ENCODE measurements around the gene ZNF689.
"Not testable (repeated sequence)": the region's sequence is repeated elsewhere in the genome, so short reads cannot be mapped to it uniquely, and the experiment has no call there.

ZNF689 gene

DNA sequence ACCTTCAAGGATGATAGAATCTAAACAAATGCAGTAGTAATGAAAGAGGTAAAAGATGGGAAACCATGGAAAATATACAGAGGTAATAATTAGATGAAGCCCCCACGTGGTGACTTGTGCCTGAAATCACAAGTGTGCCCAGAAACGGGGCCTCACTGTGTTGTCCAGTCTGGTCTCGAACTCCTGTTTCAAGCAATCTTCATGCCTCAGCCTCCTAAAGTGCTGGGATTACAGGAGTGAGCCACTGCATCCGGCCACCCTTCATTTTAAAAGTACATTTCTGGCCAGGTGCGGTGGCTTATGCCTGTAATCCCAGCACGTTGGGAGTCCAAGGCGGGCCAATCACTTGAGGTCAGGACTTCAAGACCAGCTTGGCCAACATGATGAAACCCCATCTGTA is 26.4 kb upstream of the ZNF689 start:
- DNase-seq (ENCODE audit: low read depth in 3 of 3), result no peak

DNA sequence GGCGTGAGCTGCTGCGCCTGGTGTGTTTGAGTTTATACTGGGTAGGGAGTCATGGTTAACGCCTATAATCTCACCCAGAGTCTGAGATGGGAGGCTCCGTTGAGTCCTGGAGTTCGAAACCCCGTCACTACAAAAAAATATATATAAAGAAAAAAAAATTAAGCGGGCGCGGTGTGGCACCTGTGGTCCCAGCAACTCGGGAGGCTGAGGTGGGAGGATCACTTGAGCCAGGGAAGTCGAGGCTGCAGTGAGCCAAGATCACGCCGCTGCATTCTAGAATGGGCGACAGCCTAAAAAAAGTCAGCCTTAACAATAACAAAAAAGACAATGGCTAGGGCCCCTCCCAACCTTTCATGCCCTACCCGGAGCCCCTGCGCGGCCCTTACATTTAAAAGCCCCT is 23.3 kb upstream of the ZNF689 start:
- no peak for DNase-seq (ENCODE audit: low read depth in 3 of 3)

DNA sequence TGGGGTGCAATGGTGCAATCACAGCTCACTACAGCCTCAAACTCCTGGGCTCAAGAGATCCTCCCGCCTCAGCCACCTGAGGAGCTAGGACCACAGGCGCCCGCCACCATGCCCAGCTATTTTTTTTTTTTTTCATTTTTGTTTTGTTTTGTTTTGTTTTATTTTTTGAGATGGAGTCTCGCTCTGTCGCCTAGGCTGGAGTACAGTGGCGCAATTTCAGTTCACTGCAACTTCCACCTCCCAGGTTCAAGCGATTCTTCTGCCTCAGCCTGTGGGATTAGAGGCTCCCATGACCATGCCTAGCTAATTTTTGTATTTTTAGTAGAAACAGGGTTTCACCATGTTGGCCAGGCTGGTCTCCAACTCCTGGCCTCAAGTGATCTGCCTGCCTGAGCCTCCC is 22.3 kb upstream of the ZNF689 start:
- DNase-seq (ENCODE audit: low read depth in 3 of 3), result not testable (repeated sequence)

DNA sequence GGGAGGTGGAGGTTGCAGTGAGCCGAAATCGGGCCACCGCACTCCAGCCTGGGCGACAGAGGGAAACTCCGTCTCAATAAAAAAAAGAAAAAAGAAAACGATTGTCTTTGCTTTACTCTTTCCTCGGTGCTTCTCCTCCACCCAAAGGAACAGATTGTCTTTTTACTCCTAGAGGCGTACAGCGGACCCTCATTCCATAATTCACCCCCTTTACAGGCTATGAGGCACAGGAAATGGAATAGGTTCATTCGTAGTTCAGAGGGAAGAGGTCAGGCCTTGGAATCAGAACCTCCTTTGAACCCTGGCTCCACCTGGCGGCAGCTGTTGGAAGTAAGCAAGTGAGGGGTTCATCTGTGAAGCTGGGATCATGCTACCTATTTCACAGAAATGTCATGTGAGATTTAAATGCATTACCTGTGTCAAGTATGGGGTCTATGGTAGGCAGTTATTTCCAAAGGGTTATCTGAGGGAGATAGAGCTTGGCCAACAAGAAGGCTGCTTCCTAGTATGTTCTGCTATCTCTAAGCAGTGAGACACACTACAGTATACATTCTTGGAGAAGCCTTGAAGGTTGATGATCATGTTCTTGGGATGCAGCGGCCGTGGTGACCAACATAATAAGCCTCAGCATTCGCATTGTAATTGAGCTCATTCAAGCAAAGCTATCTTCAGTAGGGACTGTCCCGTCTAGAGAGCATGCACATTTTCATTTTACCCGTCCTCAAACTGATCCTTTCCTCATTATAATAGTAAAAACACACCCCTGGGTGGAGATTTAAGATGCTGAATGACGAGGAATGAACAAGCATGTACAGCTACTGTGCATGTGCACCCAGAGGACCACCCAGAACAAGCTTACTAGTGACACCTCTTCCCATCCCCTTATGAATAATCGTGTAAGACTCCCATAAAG is 18.7 kb upstream of the ZNF689 start:
- DNase-seq (ENCODE audit: low read depth in 3 of 3), result peak; percentile 74 to 92 (median 90)

DNA sequence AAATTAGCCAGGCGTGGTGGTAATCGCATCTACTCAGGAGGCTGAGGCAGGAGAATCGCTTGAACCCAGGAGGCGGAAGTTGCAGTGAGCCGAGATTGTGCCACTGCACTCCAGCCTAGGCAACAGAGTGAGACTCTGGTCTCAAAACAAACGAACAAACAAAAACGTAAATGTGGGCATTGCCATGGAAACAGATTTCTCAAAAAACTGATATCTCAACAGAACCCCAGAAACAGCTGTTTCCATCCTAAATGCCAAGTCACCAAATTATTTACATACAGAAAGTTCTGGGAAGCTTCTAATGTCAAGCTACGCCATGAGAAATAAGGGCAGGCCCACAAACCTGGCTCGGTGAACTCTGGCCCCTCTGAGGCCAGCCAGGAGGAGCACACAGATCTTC is 16.0 kb upstream of the ZNF689 start:
- DNase-seq (ENCODE audit: low read depth in 3 of 3), result no peak

DNA sequence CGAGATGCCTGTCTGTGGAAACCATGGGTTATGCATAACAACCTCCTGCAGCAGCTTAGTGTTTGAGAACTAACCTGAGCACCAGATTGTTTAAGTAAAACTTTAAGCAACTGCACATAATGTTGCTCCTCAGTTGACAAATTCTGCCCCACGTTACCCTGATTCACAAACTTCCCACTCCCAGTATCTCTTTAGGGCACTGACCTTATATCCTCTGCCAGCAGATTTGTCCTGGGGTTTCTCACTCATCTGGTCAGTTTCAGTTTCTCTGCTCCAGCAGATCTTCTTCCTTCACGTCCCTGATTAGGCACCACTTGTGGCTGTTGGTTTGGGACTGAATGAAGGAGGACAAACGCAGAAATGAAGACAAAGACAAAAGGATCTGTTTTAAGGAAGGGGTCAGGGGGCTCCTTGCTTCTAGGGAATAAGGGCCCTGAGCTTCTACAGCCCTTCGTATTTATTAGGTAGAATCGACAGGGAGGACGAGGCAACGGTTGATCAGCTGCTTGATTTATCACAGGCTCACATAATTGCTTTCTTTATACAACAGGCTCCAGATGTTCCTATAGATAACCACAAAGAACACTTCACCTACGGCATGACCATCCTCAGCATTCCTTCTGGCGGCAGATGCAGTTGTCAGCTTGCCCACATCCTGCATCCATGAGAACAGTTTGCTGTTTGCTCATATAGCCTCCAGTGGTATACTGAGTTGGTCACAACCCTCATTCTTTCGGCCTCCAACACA is 13.5 kb upstream of the ZNF689 start:
- no peak for DNase-seq (ENCODE audit: low read depth in 3 of 3)

DNA sequence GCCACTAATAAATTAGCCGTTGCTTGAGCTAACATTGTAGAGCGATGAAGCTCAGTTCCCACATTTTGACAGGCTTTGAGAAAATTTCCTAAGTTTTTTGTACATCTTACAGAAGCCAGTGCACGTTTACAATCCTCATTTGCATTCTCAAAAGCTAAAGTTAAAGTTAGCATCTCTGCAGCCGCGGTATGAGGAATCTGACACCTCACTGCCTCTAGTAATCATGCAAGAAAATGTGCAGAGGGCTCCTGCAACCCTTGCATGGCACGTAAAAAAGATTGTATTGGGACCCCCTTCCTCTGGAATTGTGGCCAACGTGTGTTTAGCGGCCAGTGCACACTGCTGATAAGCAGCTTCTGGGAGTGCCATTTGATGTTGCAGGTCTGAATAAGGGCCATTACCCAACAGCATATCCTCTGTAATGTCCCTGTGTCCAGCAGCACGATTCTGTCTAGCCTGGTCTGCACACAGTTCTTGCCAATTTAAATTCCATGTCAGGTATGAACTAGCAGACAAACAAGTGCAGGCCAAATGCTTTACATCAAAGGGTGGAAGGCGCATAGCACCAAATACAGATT is 12.4 kb upstream of the ZNF689 start:
- DNase-seq (ENCODE audit: low read depth in 3 of 3), result no peak

DNA sequence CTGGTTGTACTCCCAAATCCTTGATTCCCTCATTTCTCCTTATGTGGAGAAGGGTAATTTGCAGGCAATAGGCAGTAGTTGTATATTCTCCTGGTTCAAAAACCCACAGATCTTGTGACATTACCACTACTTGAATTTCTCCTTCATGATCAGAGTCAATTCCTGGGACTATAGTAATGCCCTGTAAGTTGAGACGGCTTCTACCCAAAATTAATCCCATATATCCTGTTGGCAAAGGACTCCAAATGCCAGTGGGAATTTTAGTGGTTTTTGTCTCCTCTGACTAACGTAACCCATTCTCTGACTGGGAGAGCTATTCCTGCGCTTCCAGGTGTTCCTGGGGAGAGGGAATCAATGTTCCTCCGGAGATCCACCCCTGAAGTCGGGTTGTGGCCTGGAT is 11.6 kb upstream of the ZNF689 start:
- DNase-seq (ENCODE audit: low read depth in 3 of 3), result no peak

DNA sequence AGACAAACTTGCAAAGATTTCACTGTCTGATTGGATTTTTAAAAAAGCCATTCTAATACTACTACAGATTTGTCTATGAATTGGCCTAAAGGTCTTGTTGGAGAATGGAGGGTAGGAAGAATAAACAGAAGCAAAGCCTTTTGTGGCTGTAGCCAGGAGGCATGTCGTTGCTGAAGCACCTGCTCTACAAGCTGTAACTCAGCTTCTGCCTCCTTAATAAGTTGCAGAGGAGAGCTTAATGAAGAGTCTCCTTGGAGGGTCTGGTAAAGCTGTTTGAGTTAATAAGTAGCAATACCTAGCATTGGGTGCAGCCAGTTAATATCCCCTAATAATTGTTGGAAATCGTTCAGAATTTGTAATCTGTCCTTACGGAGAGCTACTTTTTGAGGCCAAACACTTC is 10.0 kb upstream of the ZNF689 start:
- no peak for DNase-seq (ENCODE audit: low read depth in 3 of 3)

DNA sequence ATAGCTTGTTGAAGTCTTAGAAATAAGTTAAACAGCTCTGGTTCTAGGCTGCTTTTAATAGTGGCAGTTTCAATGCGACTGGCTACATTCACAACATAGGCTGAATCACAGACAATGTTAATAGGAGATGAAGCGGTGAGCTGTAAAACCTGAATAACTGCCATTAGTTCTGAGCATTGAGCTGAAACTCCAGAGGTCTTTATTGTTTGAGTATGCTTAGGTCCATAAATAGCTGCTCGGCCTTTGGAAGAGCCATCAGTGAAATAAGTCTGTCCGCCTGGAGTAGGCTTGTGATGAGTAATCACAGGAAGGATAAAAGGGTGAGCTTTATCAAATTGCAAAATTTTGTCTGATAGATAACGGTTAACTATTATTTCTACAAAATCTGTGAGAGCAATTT is 9.4 kb upstream of the ZNF689 start:
- DNase-seq (ENCODE audit: low read depth in 3 of 3), result no peak

DNA sequence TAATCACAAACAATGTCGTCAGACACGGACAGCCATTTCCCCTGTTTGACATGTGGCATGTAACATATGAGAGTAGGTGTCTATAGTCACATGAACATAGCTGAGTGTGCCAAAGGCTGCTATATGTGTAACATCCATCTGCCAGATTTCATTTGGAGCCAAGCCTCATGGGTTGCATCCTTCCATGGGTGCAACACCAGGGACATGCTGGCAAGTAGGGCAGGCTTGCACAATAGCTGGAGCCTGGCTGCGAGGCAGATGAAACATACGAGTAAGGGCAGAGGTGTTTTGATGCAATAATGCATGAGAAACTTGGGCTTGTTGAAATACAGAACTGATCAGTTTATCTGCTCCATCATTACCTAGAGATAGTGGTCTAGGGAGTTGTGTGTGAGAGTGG is 9.0 kb upstream of the ZNF689 start:
- DNase-seq (ENCODE audit: low read depth in 3 of 3), result no peak

DNA sequence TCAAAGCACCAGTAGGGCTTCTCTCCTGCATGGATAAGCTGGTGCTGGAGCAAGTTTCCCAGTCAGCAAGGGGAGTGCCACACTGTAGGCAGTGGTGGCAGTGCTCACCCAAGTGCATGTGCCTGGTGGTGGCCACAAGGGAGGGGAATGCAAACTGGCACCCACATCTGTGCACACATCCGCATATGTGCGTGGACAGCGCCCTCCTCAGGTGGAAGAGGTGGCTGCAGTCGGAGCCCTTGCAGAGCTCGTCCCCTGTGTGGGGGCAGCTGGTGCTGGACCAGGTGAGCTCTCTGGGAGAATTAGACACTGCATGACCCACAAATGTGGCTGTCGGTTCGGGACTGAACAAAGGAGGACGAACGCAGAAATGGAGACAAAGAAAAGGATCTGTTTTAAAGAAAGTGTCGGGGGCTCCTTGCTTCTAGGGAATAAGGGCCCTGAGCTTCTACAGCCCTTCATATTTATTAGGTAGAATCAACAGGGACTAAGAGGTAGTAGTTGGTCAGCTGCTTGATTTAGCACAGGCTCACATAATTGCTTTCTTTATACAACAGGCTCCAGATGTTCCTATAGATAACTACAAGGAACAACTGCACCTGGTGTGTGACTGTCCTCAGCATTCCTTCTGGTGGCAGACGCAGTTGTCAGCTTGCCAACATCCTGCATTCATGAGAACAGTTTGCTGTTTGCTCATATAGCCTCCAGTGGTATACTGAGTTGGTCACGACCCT is 5.3 kb upstream of the ZNF689 start:
- DNase-seq (ENCODE audit: low read depth in 3 of 3), result peak; percentile 52 to 83 (median 54)

DNA sequence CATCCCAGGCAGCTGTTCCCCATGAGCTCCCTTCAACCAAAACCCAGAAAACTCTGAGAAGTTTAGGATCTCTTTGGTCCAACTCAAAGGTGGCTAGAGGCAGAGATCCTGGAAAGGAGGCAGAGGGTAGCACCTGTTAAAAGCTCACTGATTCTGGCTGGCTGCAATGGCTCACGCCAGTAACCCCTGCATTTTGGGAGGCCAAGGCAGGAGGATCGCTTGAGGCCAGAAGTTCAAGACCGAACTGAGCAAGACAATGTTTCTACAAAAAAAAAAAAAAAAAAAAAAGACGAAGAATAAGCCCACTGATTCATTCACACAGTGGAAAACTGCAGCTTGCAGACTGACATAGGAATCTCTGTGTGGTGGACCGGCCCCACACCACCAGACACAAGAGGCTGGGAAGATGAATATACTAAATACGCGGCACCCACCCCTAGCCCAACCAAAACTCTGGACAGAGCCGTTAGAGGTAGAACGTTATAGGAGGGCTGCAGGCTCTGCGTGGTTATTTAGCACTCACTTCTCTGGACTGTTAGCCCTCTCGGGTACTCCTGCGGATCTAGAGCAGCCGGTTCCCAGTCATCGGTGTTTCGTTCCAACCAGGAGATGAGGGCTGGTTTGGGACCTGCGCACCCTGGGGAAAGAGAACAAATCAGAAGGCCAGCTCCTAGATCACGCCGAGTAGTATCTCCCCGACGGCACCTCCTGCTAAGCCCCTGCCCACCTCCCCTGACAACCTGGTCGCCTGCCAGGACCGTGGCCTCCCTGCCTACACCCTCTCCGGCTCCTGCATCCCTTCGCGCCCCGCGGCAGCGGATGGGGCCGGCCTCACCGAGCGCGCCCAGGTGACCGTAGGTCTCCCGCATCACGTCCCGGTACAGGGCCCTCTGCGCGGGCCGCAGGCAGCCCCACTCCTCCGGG is 925 bp downstream of the ZNF689 start:
- peak in 1 of 3 experiments; percentile 46 for DNase-seq (ENCODE audit: low read depth in 3 of 3)

DNA sequence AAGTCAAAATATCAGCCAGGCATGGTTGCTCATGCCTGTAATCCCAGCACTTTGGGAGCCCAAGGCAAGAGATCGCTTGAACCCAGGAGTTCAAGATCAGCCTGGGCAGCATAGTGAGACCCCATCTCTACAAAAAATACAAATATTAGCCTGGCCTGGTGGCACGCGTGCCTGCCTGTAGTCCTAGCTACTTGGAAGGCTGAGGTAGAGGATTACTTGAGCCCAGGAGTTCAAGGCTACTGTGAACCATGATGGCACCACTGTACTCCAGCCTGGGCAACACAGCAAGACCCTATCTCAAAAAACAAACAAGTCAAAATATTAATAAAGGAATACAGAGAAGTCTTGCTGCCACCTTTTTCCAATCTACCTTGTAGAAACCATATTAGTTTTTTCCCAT is 4.2 kb downstream of the ZNF689 start:
- no peak for DNase-seq (ENCODE audit: low read depth in 3 of 3)

DNA sequence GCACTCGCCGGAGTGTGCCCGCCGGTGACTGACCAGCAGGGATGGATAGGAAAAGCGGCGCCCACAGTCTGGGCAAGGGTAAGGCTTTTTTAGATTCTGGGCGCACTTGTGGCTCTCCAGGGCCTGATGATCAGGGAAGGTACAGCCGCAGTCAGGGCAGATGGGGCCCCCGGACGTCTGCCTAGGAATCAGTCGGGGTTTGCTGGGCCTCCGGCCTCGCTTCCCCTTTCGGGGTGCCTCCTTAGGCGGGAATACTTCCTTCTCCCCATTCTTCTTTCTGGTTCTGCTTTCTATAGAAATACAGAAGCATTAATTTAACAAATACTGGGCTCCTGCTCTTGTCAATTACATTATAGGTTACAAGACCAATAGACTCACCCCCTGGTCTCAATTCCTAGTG is 5.0 kb downstream of the ZNF689 start:
- DNase-seq (ENCODE audit: low read depth in 3 of 3), result no peak

DNA sequence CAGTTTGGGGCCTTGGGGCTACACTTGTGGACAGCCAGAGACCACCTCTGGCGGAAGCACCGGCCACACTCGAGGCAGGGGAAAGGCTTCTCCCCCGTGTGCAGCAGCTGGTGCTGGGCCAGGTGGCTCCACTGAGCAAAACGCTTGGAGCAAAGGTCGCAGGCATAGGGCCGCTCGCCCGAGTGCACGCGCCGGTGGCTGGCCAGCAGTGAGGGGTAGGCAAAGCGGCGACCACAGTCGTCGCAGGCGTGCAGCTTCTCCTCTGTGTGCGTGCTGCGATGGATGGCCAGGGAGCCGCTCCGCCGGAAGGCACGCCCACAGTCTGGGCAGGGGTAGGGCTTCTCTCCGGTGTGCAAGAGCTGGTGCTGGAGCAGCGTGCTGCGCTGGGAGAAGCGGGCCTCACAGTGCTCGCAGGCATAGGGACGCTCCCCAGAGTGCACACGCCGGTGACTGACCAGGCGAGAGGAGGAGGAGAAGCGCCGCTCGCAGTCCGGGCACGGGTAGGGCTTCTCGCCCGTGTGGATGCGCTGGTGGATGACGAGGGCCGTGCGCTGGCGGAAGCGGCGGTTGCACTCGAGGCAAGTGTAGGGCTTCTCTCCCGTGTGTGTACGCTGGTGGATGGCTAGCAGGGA is 5.8 kb downstream of the ZNF689 start:
- no peak for DNase-seq (ENCODE audit: low read depth in 3 of 3)

DNA sequence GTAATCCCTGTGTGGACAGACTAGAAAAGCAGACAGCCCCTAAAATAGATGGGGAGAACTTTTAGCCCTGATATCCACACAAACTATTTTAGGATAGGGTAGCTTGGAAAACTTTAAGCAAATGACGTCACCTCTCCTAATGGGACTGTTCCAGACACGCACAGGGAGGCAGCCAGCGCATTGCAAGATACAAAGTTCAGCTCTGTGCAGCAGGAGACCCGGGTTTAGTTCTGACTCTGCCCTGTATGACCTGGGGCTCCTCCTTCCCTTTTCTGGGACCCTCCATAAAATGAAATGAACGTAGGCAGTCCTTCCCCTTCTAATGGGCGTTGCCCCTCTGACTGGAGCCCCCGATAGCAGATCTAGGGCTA is 6.3 kb downstream of the ZNF689 start:
- DNase-seq (ENCODE audit: low read depth in 3 of 3), result no peak

DNA sequence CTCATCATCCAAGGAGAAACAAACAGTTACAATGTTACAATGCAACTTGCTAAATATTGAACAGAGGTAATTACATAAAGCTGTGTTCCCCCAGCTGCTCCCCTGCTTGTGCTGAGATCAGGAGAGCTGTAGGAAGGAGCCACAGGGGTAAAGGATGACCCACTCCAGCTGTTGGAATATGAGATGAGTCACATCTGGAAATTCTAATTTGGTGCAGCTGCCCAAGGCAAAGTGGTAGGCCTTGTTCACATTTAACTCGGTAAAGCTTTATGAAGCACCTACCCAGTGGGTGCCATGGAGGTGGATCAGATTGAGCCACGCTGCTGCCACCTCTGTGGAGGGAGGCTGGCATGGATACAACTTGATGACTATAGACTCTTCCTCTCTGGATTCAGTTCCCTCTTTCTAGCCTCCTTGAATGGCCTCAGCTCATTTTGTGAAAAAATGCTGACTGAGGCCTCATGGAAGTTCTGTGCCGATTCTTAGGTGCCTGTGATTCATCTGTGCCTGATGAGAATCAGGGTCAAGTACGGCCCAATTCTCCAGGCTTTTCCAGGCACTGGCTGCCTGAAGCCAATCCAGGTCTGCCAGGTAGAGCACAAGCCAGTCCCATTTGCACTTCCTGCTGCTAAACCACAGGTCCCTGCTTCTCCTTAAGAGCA is 7.4 kb downstream of the ZNF689 start:
- DNase-seq (ENCODE audit: low read depth in 3 of 3), result no peak

DNA sequence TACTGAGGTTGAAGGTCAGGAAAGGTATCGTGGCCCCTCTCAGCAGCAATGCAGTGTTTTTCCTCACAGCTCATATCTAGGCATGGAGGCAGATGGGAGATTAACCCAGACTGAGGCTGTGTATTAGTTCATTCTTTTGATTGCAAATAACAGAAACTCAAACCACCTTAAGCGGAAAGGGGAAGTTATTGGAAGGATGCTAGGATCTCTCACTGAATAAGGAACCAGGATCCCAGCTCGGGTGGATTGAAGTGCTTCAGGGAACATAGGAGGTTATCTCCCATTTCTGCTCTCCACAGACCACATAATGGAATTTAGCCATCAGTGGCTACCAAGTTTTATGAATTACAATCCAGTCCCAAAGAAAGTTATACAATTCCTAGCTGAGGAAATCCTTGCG is 8.2 kb downstream of the ZNF689 start:
- no peak for DNase-seq (ENCODE audit: low read depth in 3 of 3)

DNA sequence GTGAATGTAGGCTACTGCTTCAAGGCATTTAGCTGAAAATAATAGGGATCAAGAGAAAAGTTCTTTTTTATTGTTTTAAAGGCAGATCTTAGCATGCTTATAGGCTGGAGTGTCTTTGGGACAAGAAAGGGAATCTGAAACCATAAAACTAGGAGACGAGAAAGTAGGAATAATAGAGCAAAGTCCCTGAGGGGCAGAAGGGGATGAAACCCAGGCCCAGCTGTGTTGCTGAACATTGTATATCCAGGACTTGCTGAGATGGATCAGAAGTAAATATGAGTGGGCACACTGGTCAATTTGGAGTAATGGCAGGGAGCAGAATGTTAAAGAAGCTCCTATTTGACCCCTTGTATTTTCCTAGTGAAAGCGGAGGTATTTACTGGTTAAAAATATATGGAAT is 9.3 kb downstream of the ZNF689 start:
- no peak for DNase-seq (ENCODE audit: low read depth in 3 of 3)

Data from stimulated activated CD4-positive, alpha-beta T cell treated with anti-CD3 and anti-CD28 coated beads, TNF-alpha, amount 100 ng/mL, for 24 hours (primary cell).